PC-9 (cell line): ENCODE measurements around the gene ABCA6. TPM values are rescaled to one million over a fixed set of nuclear protein-coding genes. Genes with fewer than 3 reads are reported as not detected.
A peak's percentile ranks its signal among the peaks of the same experiment; 100 is the strongest.

Source experiments
- BruUV-seq: library from RNA; stranded (reverse); fragments of 400-500 nt; replicated peaks from 2 replicates; lab custom pipeline; 2021; lab: Mats Ljungman, UMichigan
- CTCF ChIA-PET: fragments of 300-600 bp; sonication (Branson Sonifier 250); formaldehyde crosslinking; loops from one replicate; lab custom pipeline; 2022; ENCODE audit warnings: antibody characterized with exemption; lab: Charles Lee
- POLR2A ChIA-PET: fragments of 300-600 bp; sonication (Branson Sonifier 250); formaldehyde crosslinking; loops from one replicate; lab custom pipeline; 2022; ENCODE audit warnings: antibody characterized with exemption; ENCODE audit not compliant: unreplicated experiment; lab: Charles Lee
- DNase-seq, 2 experiments: peaks; one replicate each; pipeline versions ENCODE4 v3.0.0 to v3.0.0-alpha.2; 2015 to 2022; ENCODE audit warnings: mixed read lengths in 1 of 2
- H2AFZ ChIP-seq: fragments of 200-600 bp; sonication (generic); 2 replicates; pipeline ENCODE4 v1.8.1; 2017; ENCODE audit warnings: antibody characterized with exemption
- H3F3A ChIP-seq: fragments of 200-600 bp; sonication (generic); 2 replicates; pipeline ENCODE4 v1.8.1; 2017; ENCODE audit warnings: antibody characterized with exemption, mild to moderate bottlenecking, low read depth; ENCODE audit not compliant: insufficient read depth
- H3K27ac ChIP-seq: fragments of 200-600 bp; sonication (generic); 2 replicates; pipeline ENCODE4 v1.6.1; 2016; ENCODE audit warnings: mixed run types
- H3K27me3 ChIP-seq: fragments of 200-600 bp; sonication (generic); 2 replicates; pipeline ENCODE4 v1.6.1; 2016; ENCODE audit warnings: low read depth, mixed run types; ENCODE audit not compliant: insufficient read depth
- H3K36me3 ChIP-seq: fragments of 200-600 bp; sonication (generic); 2 replicates; pipeline ENCODE4 v1.6.1; 2016; ENCODE audit warnings: low read depth, mixed run types
- H3K4me1 ChIP-seq: fragments of 200-600 bp; sonication (generic); replicated peaks from 2 replicates; pipeline ENCODE4 v1.6.1; 2016; ENCODE audit warnings: mixed run types; ENCODE audit not compliant: insufficient read depth
- H3K4me2 ChIP-seq: fragments of 200-600 bp; sonication (generic); 2 replicates; pipeline ENCODE4 v1.6.1; 2017; ENCODE audit warnings: mixed run types
- H3K4me3 ChIP-seq: fragments of 200-600 bp; sonication (generic); 2 replicates; pipeline ENCODE4 v1.6.1; 2016; ENCODE audit warnings: mixed run types
- H3K79me2 ChIP-seq: fragments of 200-600 bp; sonication (generic); 2 replicates; pipeline ENCODE4 v1.6.1; 2017; ENCODE audit warnings: low read depth, mixed run types
- H3K9me2 ChIP-seq: fragments of 200-600 bp; sonication (generic); 2 replicates; pipeline ENCODE4 v1.8.1; 2017; ENCODE audit warnings: mild to moderate bottlenecking; ENCODE audit not compliant: insufficient read depth
- H3K9me3 ChIP-seq: fragments of 200-600 bp; sonication (generic); 2 replicates; pipeline ENCODE4 v1.8.1; 2016; ENCODE audit warnings: low read depth; ENCODE audit not compliant: insufficient read depth
- H4K20me1 ChIP-seq: fragments of 200-600 bp; sonication (generic); 2 replicates; pipeline ENCODE4 v1.8.1; 2017; ENCODE audit not compliant: insufficient read depth
- EZH2 ChIP-seq: fragments of 200-600 bp; sonication (generic); IDR thresholded peaks from 2 replicates; pipeline ENCODE4 v1.8.0; 2017; ENCODE audit warnings: antibody characterized with exemption, low read depth
- intact Hi-C: fragments of 100-400 bp; cut with micrococcal nuclease; formaldehyde crosslinking; loops from one replicate; pipeline ENCODE4 v1.10.0; 2022; ENCODE audit not compliant: unreplicated experiment
- total RNA-seq: library from RNA; stranded (reverse); gene quantifications from 2 replicates; pipeline ENCODE4 v1.2.3, GENCODE V29; 2021
- TF ChIP-seq, protein P1 (sequence below): fragments of 200-600 bp; sonication (generic); conservative IDR thresholded peaks from 2 replicates; pipeline ENCODE4 v1.6.1; 2017; ENCODE audit warnings: mixed run types, antibody characterized with exemption, mild to moderate bottlenecking, moderate library complexity

Gene ABCA6
- total RNA-seq, 1 experiment from 2014 or later: not detected

GRCh38 chr17:69187294-69187693 is 45.6 kb upstream of the ABCA6 start:
- H3K4me1 ChIP-seq: no peaks in the 10 kb centered on the region
- POLR2A ChIA-PET: no interaction called here
- no peaks in the 10 kb centered on the region for H3F3A ChIP-seq
- no TSS peak for BruUV-seq
- H3K9me3 ChIP-seq: no peaks in the 10 kb centered on the region
- CTCF ChIA-PET: no interaction called here
- H4K20me1 ChIP-seq: no peaks in the 10 kb centered on the region
- intact Hi-C loops: no loop called here
- DNase-seq: no peak
- H3K9me2 ChIP-seq: peaks cover 4% of the 10 kb centered on the region; the same call in 1 of the 2 replicates
- H3K27me3 ChIP-seq: no peaks in the 10 kb centered on the region
- no peaks in the 10 kb centered on the region for H3K79me2 ChIP-seq
- H2AFZ ChIP-seq: no peak overlapping the region
- TF ChIP-seq EZH2: no peak
- TF ChIP-seq, protein P1, sequence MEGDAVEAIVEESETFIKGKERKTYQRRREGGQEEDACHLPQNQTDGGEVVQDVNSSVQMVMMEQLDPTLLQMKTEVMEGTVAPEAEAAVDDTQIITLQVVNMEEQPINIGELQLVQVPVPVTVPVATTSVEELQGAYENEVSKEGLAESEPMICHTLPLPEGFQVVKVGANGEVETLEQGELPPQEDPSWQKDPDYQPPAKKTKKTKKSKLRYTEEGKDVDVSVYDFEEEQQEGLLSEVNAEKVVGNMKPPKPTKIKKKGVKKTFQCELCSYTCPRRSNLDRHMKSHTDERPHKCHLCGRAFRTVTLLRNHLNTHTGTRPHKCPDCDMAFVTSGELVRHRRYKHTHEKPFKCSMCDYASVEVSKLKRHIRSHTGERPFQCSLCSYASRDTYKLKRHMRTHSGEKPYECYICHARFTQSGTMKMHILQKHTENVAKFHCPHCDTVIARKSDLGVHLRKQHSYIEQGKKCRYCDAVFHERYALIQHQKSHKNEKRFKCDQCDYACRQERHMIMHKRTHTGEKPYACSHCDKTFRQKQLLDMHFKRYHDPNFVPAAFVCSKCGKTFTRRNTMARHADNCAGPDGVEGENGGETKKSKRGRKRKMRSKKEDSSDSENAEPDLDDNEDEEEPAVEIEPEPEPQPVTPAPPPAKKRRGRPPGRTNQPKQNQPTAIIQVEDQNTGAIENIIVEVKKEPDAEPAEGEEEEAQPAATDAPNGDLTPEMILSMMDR: no peak
- H3K27ac ChIP-seq: no peak overlapping the region
- no peak overlapping the region for H3K4me3 ChIP-seq
- no peak overlapping the region for H3K4me2 ChIP-seq
- no peaks in the 10 kb centered on the region for H3K36me3 ChIP-seq

GRCh38 chr17:69179227-69179952 is 37.7 kb upstream of the ABCA6 start:
- Histone ChIP-seq H3K36me3 (no peaks in the 10 kb centered on the region), H2AFZ (peak overlapping the region; percentile 47; the same call in 1 of the 2 replicates), H3K9me3 (no peaks in the 10 kb centered on the region; the same call in 1 of the 2 replicates), H4K20me1 (no peaks in the 10 kb centered on the region), H3K9me2 (peaks cover 4% of the 10 kb centered on the region; the same call in 1 of the 2 replicates), H3K4me2 (no peak overlapping the region), H3K27ac (no peak overlapping the region), H3F3A (no peaks in the 10 kb centered on the region), H3K4me3 (no peak overlapping the region), H3K4me1 (peaks cover 14% of the 10 kb centered on the region), H3K79me2 (no peaks in the 10 kb centered on the region), H3K27me3 (no peaks in the 10 kb centered on the region)
- peak in 1 of 2 experiments; percentile 18 for DNase-seq
- BruUV-seq: no TSS peak
- CTCF ChIA-PET: no interaction called here
- no peak for TF ChIP-seq EZH2
- TF ChIP-seq, protein P1: no peak
- intact Hi-C loops: no loop called here
- POLR2A ChIA-PET: no interaction called here

- no TSS peak for BruUV-seq
- Histone ChIP-seq H3K9me2 (no peaks in the 10 kb centered on the region), H3F3A (no peaks in the 10 kb centered on the region), H3K4me1 (peaks cover 14% of the 10 kb centered on the region), H3K9me3 (no peaks in the 10 kb centered on the region; the same call in 1 of the 2 replicates), H3K4me3 (no peak overlapping the region), H2AFZ (peak overlapping the region; percentile 76), H3K27ac (peak overlapping the region; percentile 77; the same call in 1 of the 2 replicates), H3K36me3 (no peaks in the 10 kb centered on the region), H3K79me2 (no peaks in the 10 kb centered on the region), H4K20me1 (no peaks in the 10 kb centered on the region), H3K4me2 (no peak overlapping the region), H3K27me3 (no peaks in the 10 kb centered on the region)
- DNase-seq: no peak
- TF ChIP-seq, protein P1: no peak
- TF ChIP-seq EZH2: no peak
- ChIA-PET CTCF (no interaction called here), POLR2A (interaction anchor here (0.6 kb wide), 1 partner anchor 68 kb away, joined by 3 read pairs; no protein-coding TSS in a partner anchor)
- intact Hi-C loops: no loop called here
These were observed 34.7 kb upstream of the ABCA6 start for GRCh38 chr17:69176457-69176795.
